Cortex of kidney (tissue), 1 donor: ENCODE data around the gene SHF.

Experiments used
- DNase-seq: peaks from one replicate; lab custom pipeline; 2025; lab: John Stamatoyannopoulos, UW

Gene SHF

GRCh38 chr15:45169608-45170480 is 17.9 kb downstream of the SHF start:
- no peak for DNase-seq

- DNase-seq: no peak
These were observed 18.8 kb downstream of the SHF start for GRCh38 chr15:45168751-45169551.

- DNase-seq: no peak
These were observed 19.5 kb downstream of the SHF start for GRCh38 chr15:45168286-45168685.

GRCh38 chr15:45167631-45168205 is 20.0 kb downstream of the SHF start:
- DNase-seq: no peak

- no peak for DNase-seq
These were observed 20.7 kb downstream of the SHF start for GRCh38 chr15:45166834-45167630.

GRCh38 chr15:45165536-45165935 is 22.2 kb downstream of the SHF start:
- DNase-seq: no peak

GRCh38 chr15:45164914-45165313 is 22.9 kb downstream of the SHF start:
- DNase-seq: no peak

- DNase-seq: no peak
These were observed 24.3 kb downstream of the SHF start for GRCh38 chr15:45163508-45163856.

- DNase-seq: no peak
These were observed 24.8 kb downstream of the SHF start for GRCh38 chr15:45162771-45163507.

- no peak for DNase-seq
These were observed 26.1 kb downstream of the SHF start for GRCh38 chr15:45161666-45162065.

- no peak for DNase-seq
These were observed 29.8 kb downstream of the SHF start for GRCh38 chr15:45157974-45158373.

GRCh38 chr15:45156744-45157455 is 30.9 kb downstream of the SHF start:
- no peak for DNase-seq

GRCh38 chr15:45155739-45156138 is 32.0 kb downstream of the SHF start:
- no peak for DNase-seq

GRCh38 chr15:45151998-45152828 is 35.6 kb downstream of the SHF start:
- no peak for DNase-seq

- DNase-seq: no peak
These were observed 36.8 kb downstream of the SHF start for GRCh38 chr15:45150997-45151396.

GRCh38 chr15:45150481-45150880 is 37.3 kb downstream of the SHF start:
- DNase-seq: no peak

- DNase-seq: no peak
These were observed 38.7 kb downstream of the SHF start for GRCh38 chr15:45149060-45149459.

- DNase-seq: no peak
These were observed 39.4 kb downstream of the SHF start for GRCh38 chr15:45148076-45149059.

- no peak for DNase-seq
These were observed 40.2 kb downstream of the SHF start for GRCh38 chr15:45147606-45148005.
